ENCODE data around the gene USP47.

DNA sequence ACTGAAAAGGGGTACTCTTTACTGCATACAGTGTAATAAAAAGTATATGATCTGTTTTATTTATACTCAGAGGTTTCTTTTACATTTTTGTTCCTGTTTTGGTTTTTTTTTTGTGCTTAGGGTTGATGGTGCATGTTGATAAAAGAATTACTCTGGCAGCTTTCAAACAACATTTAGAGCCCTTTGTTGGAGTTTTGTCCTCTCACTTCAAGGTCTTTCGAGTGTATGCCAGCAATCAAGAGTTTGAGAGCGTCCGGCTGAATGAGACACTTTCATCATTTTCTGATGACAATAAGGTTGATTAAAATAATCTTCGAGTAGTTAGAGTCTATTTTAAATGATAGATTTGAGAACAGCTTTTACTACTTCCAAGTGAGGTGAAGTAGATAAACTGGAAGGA lies 106.1 kb downstream of the USP47 start:
- TF ChIP-seq, protein P1, sequence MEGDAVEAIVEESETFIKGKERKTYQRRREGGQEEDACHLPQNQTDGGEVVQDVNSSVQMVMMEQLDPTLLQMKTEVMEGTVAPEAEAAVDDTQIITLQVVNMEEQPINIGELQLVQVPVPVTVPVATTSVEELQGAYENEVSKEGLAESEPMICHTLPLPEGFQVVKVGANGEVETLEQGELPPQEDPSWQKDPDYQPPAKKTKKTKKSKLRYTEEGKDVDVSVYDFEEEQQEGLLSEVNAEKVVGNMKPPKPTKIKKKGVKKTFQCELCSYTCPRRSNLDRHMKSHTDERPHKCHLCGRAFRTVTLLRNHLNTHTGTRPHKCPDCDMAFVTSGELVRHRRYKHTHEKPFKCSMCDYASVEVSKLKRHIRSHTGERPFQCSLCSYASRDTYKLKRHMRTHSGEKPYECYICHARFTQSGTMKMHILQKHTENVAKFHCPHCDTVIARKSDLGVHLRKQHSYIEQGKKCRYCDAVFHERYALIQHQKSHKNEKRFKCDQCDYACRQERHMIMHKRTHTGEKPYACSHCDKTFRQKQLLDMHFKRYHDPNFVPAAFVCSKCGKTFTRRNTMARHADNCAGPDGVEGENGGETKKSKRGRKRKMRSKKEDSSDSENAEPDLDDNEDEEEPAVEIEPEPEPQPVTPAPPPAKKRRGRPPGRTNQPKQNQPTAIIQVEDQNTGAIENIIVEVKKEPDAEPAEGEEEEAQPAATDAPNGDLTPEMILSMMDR (IDR thresholded peaks at IDR 0.05; ENCODE audit: low read depth, low read length, poor library complexity, severe bottlenecking) = no peak
- no peak for TF ChIP-seq EZH2phosphoT487 (IDR thresholded peaks at IDR 0.05; ENCODE audit: borderline replicate concordance, low read length)

Measured in DOHH2 (cell line).